ENCODE data around the gene MRPL32.
"Not testable (repeated sequence)": the region's sequence is repeated elsewhere in the genome, so short reads cannot be mapped to it uniquely, and the experiment has no call there.

MRPL32 gene

DNA sequence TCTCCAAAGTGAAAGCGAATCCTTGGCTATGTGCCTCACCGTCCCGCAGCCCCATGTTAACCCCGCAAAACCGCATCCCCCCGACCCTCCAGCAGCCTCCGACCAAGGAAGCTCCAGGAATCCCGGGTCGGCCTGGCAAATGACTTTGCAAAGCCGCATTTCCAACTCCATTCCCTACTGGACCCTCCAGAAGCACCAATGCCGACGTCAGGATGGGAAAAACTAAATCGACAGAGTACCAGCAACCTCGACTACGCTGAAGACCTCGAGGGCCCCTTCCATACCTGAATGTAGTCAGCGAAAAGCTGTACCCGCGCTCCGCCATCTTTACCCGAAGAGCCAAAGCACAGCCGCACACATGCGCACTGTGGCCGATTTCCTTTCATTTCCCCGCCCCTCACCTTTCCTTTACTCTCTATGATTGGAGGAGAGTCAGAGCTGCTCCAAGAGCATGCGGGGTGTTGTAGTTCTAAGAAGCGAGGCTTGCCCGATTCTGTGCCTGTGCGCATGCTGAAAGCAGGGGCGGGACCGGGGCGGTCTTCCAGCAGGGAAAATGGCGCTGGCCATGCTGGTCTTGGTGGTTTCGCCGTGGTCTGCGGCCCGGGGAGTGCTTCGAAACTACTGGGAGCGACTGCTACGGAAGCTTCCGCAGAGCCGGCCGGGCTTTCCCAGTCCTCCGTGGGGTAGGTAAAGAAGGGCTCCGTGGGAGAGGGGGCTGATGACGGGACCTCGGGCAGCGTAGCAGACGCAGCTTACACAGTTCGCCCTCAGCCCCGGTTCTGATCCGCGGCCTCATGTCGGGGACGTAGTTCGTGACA, at the start of gene MRPL32, which contains the start of gene PSMA2:
TSS of gene MRPL32 (plus strand) at position 543 of the 818 bp plus-strand sequence. CDS start at position 554, 11 bp downstream.
TSS of gene PSMA2 (minus strand) at position 341 of the 818 bp plus-strand sequence. CDS start at position 325, 16 bp downstream.
- H3K27ac ChIP-seq, result peak within 1 kb of the TSS; percentile 48
- no peaks in the 10 kb centered on the region for H3K9me3 ChIP-seq (ENCODE audit: low read depth, low read length)
- peak; percentile 86 for DNase-seq (ENCODE audit: low read depth, low spot score)
- peak within 1 kb of the TSS; percentile 94 for H3K9ac ChIP-seq (ENCODE audit: insufficient read length)
- TF ChIP-seq POLR2AphosphoS5 (IDR thresholded peaks at IDR 0.05; ENCODE audit: borderline replicate concordance, low read depth, low read length) (peak; percentile 96), FOXP2 (optimal IDR thresholded peaks at IDR 0.05; ENCODE audit: control extremely low read depth, extremely low read length, insufficient read depth) (no peak)
- peaks cover 32% of the 10 kb centered on the region for H3K36me3 ChIP-seq (ENCODE audit: insufficient read depth, low read length)
- peak within 1 kb of the TSS; percentile 94 for H3K4me3 ChIP-seq

DNA sequence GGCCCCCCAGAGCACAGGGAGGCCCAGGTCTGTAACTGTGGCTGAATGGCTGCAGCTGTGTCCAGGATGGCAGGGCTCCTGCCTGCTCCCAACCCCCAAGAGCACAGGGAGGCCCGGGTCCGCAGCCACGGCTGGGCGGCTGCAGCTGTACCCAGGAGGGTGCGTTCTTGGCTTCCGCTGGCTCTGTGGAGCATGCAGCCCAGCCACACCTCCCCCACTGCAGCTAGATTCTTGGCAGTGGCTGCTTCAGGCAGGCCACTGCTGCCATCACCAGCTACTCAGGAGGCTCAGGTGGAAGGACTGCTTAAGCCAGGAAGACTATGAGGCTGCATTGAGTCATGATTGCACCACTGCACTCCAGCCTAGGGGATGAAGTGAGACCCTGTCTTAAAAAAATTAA, 48.2 kb upstream of the MRPL32 start:
- no peaks in the 10 kb centered on the region for H3K9me3 ChIP-seq (ENCODE audit: low read depth, low read length)
- DNase-seq (ENCODE audit: low read depth, low spot score), result no peak
- H3K27ac ChIP-seq, result no peak overlapping the region
- H3K36me3 ChIP-seq (ENCODE audit: insufficient read depth, low read length), result no peaks in the 10 kb centered on the region
- no peak overlapping the region for H3K9ac ChIP-seq (ENCODE audit: insufficient read length)
- TF ChIP-seq POLR2AphosphoS5 (IDR thresholded peaks at IDR 0.05; ENCODE audit: borderline replicate concordance, low read depth, low read length) (no peak), EZH2 (IDR thresholded peaks at IDR 0.05) (no peak), FOXP2 (optimal IDR thresholded peaks at IDR 0.05; ENCODE audit: control extremely low read depth, extremely low read length, insufficient read depth) (no peak)
- no peak overlapping the region for H3K4me3 ChIP-seq

DNA sequence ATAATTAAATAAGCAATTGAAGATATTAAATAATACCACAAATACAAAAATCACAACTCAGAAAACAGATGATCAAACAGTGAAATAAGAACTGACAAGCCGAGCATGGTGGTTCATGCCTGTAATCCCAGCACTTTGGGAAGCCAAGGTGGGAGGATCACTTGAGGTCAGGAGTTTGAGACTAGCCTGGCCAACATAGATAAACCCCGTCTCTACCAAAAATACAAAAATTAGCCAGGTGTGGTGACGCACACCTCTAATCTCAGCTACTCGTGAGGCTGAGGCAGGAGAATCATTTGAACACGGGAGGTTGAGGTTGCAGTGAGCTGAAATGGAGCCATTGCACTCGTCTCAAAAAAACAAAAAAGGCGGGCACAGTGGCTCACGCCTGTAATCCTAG, 47.0 kb upstream of the MRPL32 start:
- not testable (repeated sequence) for H3K27ac ChIP-seq; DNase-seq (ENCODE audit: low read depth, low spot score)

DNA sequence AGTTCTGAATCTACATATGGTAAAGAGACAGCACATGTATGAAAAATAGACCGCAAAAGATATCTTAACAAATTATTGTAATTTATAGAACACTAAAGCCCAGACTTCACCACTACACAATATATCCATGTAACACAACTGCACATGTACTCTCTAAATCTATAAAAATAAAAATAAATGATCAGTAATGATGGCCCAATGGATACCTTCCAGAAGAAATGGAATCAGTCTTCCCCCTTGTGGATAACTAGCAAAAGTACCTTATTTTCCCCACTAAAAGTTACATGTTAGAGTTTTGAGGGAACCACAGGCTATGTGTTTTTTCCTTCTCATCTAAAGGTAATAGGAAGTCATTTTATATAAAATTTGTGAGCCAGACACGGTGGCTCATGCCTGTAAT, 46.0 kb upstream of the MRPL32 start:
- H3K4me3 ChIP-seq, result no peak overlapping the region
- TF ChIP-seq POLR2AphosphoS5 (IDR thresholded peaks at IDR 0.05; ENCODE audit: borderline replicate concordance, low read depth, low read length) (no peak), FOXP2 (optimal IDR thresholded peaks at IDR 0.05; ENCODE audit: control extremely low read depth, extremely low read length, insufficient read depth) (no peak), EZH2 (IDR thresholded peaks at IDR 0.05) (no peak)
- H3K9me3 ChIP-seq (ENCODE audit: low read depth, low read length), result no peaks in the 10 kb centered on the region
- H3K36me3 ChIP-seq (ENCODE audit: insufficient read depth, low read length), result no peaks in the 10 kb centered on the region
- H3K9ac ChIP-seq (ENCODE audit: insufficient read length), result no peak overlapping the region
- H3K27ac ChIP-seq, result no peak overlapping the region
- DNase-seq (ENCODE audit: low read depth, low spot score), result no peak

More for the DNA sequence above, 47.0 kb upstream of the MRPL32 start:
- H3K9ac ChIP-seq (ENCODE audit: insufficient read length); H3K9me3 ChIP-seq (ENCODE audit: low read depth, low read length); H3K36me3 ChIP-seq (ENCODE audit: insufficient read depth, low read length); H3K4me3 ChIP-seq: not testable (repeated sequence)

DNA sequence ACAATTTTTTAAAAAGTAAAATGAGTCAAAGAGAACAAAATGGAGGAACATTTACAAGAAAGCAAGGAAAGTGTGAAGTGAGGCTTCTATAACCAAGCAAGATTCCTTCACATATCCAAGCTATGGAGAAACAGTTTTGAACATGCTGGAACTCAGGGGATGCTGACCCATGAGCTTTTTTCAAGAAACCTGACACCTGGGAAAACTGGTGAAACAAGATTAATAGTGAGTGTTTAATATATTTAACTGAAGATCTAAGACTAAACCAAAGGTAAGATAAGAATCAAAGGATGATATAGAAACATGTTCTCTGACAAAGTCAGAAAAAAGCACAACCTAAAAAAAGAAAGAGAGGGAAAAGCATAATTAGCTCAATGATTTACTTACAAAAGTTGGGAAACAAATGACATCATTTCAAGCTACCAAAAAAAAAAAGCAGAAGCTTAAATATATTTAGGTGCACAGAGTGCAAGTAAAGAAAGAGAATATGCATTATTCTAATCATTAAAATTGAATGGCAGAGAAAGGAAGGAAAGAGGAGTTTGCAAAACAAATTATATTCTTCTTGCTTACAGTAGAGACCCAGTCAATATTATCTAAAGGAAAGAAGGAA, 45.2 kb upstream of the MRPL32 start:
- Histone ChIP-seq H3K9ac (ENCODE audit: insufficient read length) (no peak overlapping the region), H3K27ac (no peak overlapping the region), H3K36me3 (ENCODE audit: insufficient read depth, low read length) (no peaks in the 10 kb centered on the region), H3K9me3 (ENCODE audit: low read depth, low read length) (no peaks in the 10 kb centered on the region), H3K4me3 (no peak overlapping the region)
- no peak for TF ChIP-seq FOXP2 (optimal IDR thresholded peaks at IDR 0.05; ENCODE audit: control extremely low read depth, extremely low read length, insufficient read depth)
- DNase-seq (ENCODE audit: low read depth, low spot score), result no peak

DNA sequence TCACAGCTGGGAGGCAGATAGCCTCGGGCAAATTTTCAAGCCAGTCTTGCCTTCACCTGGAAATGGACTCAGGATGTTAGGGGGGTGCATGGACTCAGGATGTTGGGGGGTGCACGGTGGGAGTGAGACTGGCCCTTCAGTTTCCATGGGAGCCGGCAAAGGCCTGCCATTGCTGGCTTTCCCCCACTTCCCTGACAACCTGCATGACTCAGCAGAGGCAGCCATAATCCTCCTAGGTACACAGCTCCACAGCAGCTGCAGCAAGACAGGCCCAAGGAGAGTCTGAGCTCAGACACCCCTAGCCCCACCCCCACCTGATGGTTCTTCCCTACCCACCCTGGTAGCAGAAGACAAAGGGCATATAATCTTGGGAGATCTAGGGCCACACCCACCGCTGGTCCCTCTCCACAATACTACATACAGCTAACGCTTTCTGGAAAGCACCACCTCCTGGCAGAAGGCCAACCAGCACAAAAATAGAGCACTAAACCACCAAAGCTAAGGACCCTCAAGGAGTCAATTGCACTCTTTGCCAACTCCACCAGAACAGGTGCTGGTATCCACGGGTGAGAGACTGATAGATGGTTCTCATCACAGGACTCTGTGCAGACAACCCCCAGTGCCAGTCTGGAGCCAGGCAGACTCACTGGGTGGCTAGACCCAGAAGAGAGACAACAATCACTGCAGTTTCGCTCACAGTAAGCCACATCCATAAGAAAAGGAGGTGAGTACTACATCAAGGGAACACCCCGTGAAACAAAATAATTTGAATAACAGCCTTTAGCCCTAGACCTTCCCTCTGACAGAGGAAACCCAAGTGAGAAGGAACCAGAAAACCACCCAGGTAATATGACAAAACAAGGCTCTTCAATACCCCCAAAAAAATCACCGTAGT, 38.6 kb upstream of the MRPL32 start:
- Histone ChIP-seq H3K36me3 (ENCODE audit: insufficient read depth, low read length) (no peaks in the 10 kb centered on the region), H3K9me3 (ENCODE audit: low read depth, low read length) (no peaks in the 10 kb centered on the region), H3K9ac (ENCODE audit: insufficient read length) (no peak overlapping the region), H3K4me3 (no peak overlapping the region), H3K27ac (no peak overlapping the region)
- no peak for TF ChIP-seq POLR2AphosphoS5 (IDR thresholded peaks at IDR 0.05; ENCODE audit: borderline replicate concordance, low read depth, low read length)
- no peak for TF ChIP-seq FOXP2 (optimal IDR thresholded peaks at IDR 0.05; ENCODE audit: control extremely low read depth, extremely low read length, insufficient read depth)
- TF ChIP-seq EZH2 (IDR thresholded peaks at IDR 0.05), result no peak
- DNase-seq (ENCODE audit: low read depth, low spot score), result no peak

DNA sequence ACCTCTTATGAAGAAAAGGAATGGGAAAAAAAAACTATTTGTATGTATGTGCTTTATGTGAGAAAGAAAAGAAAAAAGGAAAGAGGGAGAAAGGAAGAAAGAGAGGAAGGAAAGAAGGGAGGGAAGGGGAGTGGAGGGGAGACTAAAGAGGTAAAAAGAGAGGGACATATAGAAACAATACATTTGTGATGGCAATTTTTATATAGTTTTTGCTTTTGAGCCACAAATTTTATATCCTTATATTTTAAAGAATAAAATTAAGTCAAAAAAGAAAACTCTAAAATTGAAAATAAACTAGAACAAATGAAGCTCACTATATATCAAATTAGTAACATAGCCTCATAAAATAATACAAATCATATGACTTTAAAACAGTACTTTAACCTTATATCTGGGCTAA, 31.3 kb upstream of the MRPL32 start:
- H3K9ac ChIP-seq (ENCODE audit: insufficient read length), result no peak overlapping the region
- no peak for TF ChIP-seq FOXP2 (optimal IDR thresholded peaks at IDR 0.05; ENCODE audit: control extremely low read depth, extremely low read length, insufficient read depth)
- no peak for TF ChIP-seq POLR2AphosphoS5 (IDR thresholded peaks at IDR 0.05; ENCODE audit: borderline replicate concordance, low read depth, low read length)
- no peak for TF ChIP-seq EZH2 (IDR thresholded peaks at IDR 0.05)
- DNase-seq (ENCODE audit: low read depth, low spot score), result no peak
- H3K27ac ChIP-seq, result no peak overlapping the region
- H3K4me3 ChIP-seq, result no peak overlapping the region
- H3K9me3 ChIP-seq (ENCODE audit: low read depth, low read length), result no peaks in the 10 kb centered on the region
- no peaks in the 10 kb centered on the region for H3K36me3 ChIP-seq (ENCODE audit: insufficient read depth, low read length)

DNA sequence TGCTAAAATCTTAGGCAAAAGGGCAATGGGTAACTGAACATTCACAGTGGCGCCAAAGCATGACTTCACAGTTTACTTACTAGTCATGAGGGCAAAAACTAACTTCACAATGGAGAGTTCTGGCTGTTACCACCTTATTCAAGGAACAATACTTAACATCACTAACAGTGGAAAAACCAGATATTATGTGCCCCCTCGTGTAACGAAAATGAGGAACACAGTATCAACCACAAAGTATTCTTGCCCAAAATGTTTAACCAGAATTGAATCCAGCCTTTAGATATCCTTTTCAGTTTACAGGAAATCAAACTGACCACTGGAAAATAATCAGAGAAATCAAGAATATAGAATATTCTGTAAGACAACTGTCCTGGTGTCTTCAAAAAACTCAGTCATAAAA, 29.8 kb upstream of the MRPL32 start:
- Histone ChIP-seq H3K9me3 (ENCODE audit: low read depth, low read length) (no peaks in the 10 kb centered on the region), H3K36me3 (ENCODE audit: insufficient read depth, low read length) (no peaks in the 10 kb centered on the region), H3K27ac (no peak overlapping the region), H3K4me3 (no peak overlapping the region), H3K9ac (ENCODE audit: insufficient read length) (no peak overlapping the region)
- TF ChIP-seq FOXP2 (optimal IDR thresholded peaks at IDR 0.05; ENCODE audit: control extremely low read depth, extremely low read length, insufficient read depth) (no peak), EZH2 (IDR thresholded peaks at IDR 0.05) (no peak)
- no peak for DNase-seq (ENCODE audit: low read depth, low spot score)

Data from SK-N-MC (cell line).